Measurements from ENCODE around the gene RPL36.

The RPL36 gene

GRCh38 chr19:5661483-5661882, 28.6 kb upstream of the RPL36 start:
- Histone ChIP-seq H3K36me3 (ENCODE audit: control insufficient read depth, low read depth, low read length) (peaks cover 83% of the 10 kb centered on the region), H3K9ac (ENCODE audit: low read length) (no peak overlapping the region), H3K4me3 (ENCODE audit: low read length) (no peak overlapping the region), H3K27me3 (ENCODE audit: control insufficient read depth, insufficient read depth, low read length) (no peaks in the 10 kb centered on the region), H3K4me1 (ENCODE audit: control insufficient read depth, low read depth, low read length) (no peaks in the 10 kb centered on the region), H3K9me3 (ENCODE audit: control insufficient read depth, low read depth, low read length) (no peaks in the 10 kb centered on the region), H3K27ac (ENCODE audit: low read length) (no peak overlapping the region)

GRCh38 chr19:5663904-5664303, 26.2 kb upstream of the RPL36 start:
- H3K4me3 ChIP-seq (ENCODE audit: low read length): no peak overlapping the region
- H3K27me3 ChIP-seq (ENCODE audit: control insufficient read depth, insufficient read depth, low read length): no peaks in the 10 kb centered on the region
- no peaks in the 10 kb centered on the region for H3K4me1 ChIP-seq (ENCODE audit: control insufficient read depth, low read depth, low read length)
- H3K9ac ChIP-seq (ENCODE audit: low read length): no peak overlapping the region
- no peaks in the 10 kb centered on the region for H3K9me3 ChIP-seq (ENCODE audit: control insufficient read depth, low read depth, low read length)
- H3K36me3 ChIP-seq (ENCODE audit: control insufficient read depth, low read depth, low read length): peaks cover 85% of the 10 kb centered on the region
- H3K27ac ChIP-seq (ENCODE audit: low read length): no peak overlapping the region

- peaks cover 87% of the 10 kb centered on the region for H3K36me3 ChIP-seq (ENCODE audit: control insufficient read depth, low read depth, low read length)
- H3K4me3 ChIP-seq (ENCODE audit: low read length): no peak overlapping the region
- H3K27me3 ChIP-seq (ENCODE audit: control insufficient read depth, insufficient read depth, low read length): no peaks in the 10 kb centered on the region
- no peaks in the 10 kb centered on the region for H3K4me1 ChIP-seq (ENCODE audit: control insufficient read depth, low read depth, low read length)
- no peaks in the 10 kb centered on the region for H3K9me3 ChIP-seq (ENCODE audit: control insufficient read depth, low read depth, low read length)
- H3K9ac ChIP-seq (ENCODE audit: low read length): no peak overlapping the region
- H3K27ac ChIP-seq (ENCODE audit: low read length): no peak overlapping the region
Measured at GRCh38 chr19:5664515-5664914, 25.6 kb upstream of the RPL36 start.

- H3K36me3 ChIP-seq (ENCODE audit: control insufficient read depth, low read depth, low read length): peaks cover 81% of the 10 kb centered on the region
- no peak overlapping the region for H3K27ac ChIP-seq (ENCODE audit: low read length)
Measured at GRCh38 chr19:5665781-5666513, 24.1 kb upstream of the RPL36 start.

GRCh38 chr19:5666921-5667610, 23.0 kb upstream of the RPL36 start:
- H3K9me3 ChIP-seq (ENCODE audit: control insufficient read depth, low read depth, low read length): no peaks in the 10 kb centered on the region
- no peaks in the 10 kb centered on the region for H3K27me3 ChIP-seq (ENCODE audit: control insufficient read depth, insufficient read depth, low read length)
- no peaks in the 10 kb centered on the region for H3K4me1 ChIP-seq (ENCODE audit: control insufficient read depth, low read depth, low read length)
- H3K36me3 ChIP-seq (ENCODE audit: control insufficient read depth, low read depth, low read length): peaks cover 70% of the 10 kb centered on the region
- no peak overlapping the region for H3K4me3 ChIP-seq (ENCODE audit: low read length)
- no peak overlapping the region for H3K9ac ChIP-seq (ENCODE audit: low read length)
- H3K27ac ChIP-seq (ENCODE audit: low read length): no peak overlapping the region

More at GRCh38 chr19:5665781-5666513, 24.1 kb upstream of the RPL36 start:
- no peaks in the 10 kb centered on the region for H3K27me3 ChIP-seq (ENCODE audit: control insufficient read depth, insufficient read depth, low read length)
- no peak overlapping the region for H3K9ac ChIP-seq (ENCODE audit: low read length)
- no peaks in the 10 kb centered on the region for H3K9me3 ChIP-seq (ENCODE audit: control insufficient read depth, low read depth, low read length)
- H3K4me1 ChIP-seq (ENCODE audit: control insufficient read depth, low read depth, low read length): no peaks in the 10 kb centered on the region
- no peak overlapping the region for H3K4me3 ChIP-seq (ENCODE audit: low read length)

GRCh38 chr19:5667751-5668271, 22.3 kb upstream of the RPL36 start:
- no peaks in the 10 kb centered on the region for H3K27me3 ChIP-seq (ENCODE audit: control insufficient read depth, insufficient read depth, low read length)
- no peaks in the 10 kb centered on the region for H3K4me1 ChIP-seq (ENCODE audit: control insufficient read depth, low read depth, low read length)
- H3K27ac ChIP-seq (ENCODE audit: low read length): no peak overlapping the region
- H3K9ac ChIP-seq (ENCODE audit: low read length): no peak overlapping the region
- no peaks in the 10 kb centered on the region for H3K9me3 ChIP-seq (ENCODE audit: control insufficient read depth, low read depth, low read length)
- H3K36me3 ChIP-seq (ENCODE audit: control insufficient read depth, low read depth, low read length): peaks cover 67% of the 10 kb centered on the region
- H3K4me3 ChIP-seq (ENCODE audit: low read length): no peak overlapping the region

- H3K9ac ChIP-seq (ENCODE audit: low read length): no peak overlapping the region
- no peaks in the 10 kb centered on the region for H3K4me1 ChIP-seq (ENCODE audit: control insufficient read depth, low read depth, low read length)
- no peaks in the 10 kb centered on the region for H3K9me3 ChIP-seq (ENCODE audit: control insufficient read depth, low read depth, low read length)
- no peak overlapping the region for H3K27ac ChIP-seq (ENCODE audit: low read length)
- peaks cover 54% of the 10 kb centered on the region for H3K36me3 ChIP-seq (ENCODE audit: control insufficient read depth, low read depth, low read length)
- no peaks in the 10 kb centered on the region for H3K27me3 ChIP-seq (ENCODE audit: control insufficient read depth, insufficient read depth, low read length)
- no peak overlapping the region for H3K4me3 ChIP-seq (ENCODE audit: low read length)
Measured at GRCh38 chr19:5669212-5669611, 20.9 kb upstream of the RPL36 start.

GRCh38 chr19:5671600-5671999, 18.5 kb upstream of the RPL36 start:
- H3K4me1 ChIP-seq (ENCODE audit: control insufficient read depth, low read depth, low read length): no peaks in the 10 kb centered on the region
- no peak overlapping the region for H3K4me3 ChIP-seq (ENCODE audit: low read length)
- peaks cover 30% of the 10 kb centered on the region for H3K36me3 ChIP-seq (ENCODE audit: control insufficient read depth, low read depth, low read length)
- H3K9ac ChIP-seq (ENCODE audit: low read length): no peak overlapping the region
- H3K9me3 ChIP-seq (ENCODE audit: control insufficient read depth, low read depth, low read length): no peaks in the 10 kb centered on the region
- no peak overlapping the region for H3K27ac ChIP-seq (ENCODE audit: low read length)
- H3K27me3 ChIP-seq (ENCODE audit: control insufficient read depth, insufficient read depth, low read length): no peaks in the 10 kb centered on the region

- Histone ChIP-seq H3K27me3 (ENCODE audit: control insufficient read depth, insufficient read depth, low read length) (no peaks in the 10 kb centered on the region), H3K4me1 (ENCODE audit: control insufficient read depth, low read depth, low read length) (no peaks in the 10 kb centered on the region), H3K9ac (ENCODE audit: low read length) (no peak overlapping the region), H3K9me3 (ENCODE audit: control insufficient read depth, low read depth, low read length) (no peaks in the 10 kb centered on the region), H3K27ac (ENCODE audit: low read length) (no peak overlapping the region), H3K36me3 (ENCODE audit: control insufficient read depth, low read depth, low read length) (peaks cover 18% of the 10 kb centered on the region), H3K4me3 (ENCODE audit: low read length) (no peak overlapping the region)
Measured at GRCh38 chr19:5672708-5673459, 17.2 kb upstream of the RPL36 start.

GRCh38 chr19:5673752-5674151, 16.3 kb upstream of the RPL36 start:
- Histone ChIP-seq H3K4me1 (ENCODE audit: control insufficient read depth, low read depth, low read length) (no peaks in the 10 kb centered on the region), H3K9me3 (ENCODE audit: control insufficient read depth, low read depth, low read length) (no peaks in the 10 kb centered on the region), H3K27me3 (ENCODE audit: control insufficient read depth, insufficient read depth, low read length) (no peaks in the 10 kb centered on the region), H3K27ac (ENCODE audit: low read length) (no peak overlapping the region), H3K9ac (ENCODE audit: low read length) (no peak overlapping the region), H3K36me3 (ENCODE audit: control insufficient read depth, low read depth, low read length) (peaks cover 12% of the 10 kb centered on the region), H3K4me3 (ENCODE audit: low read length) (no peak overlapping the region)

GRCh38 chr19:5674714-5675113, 15.4 kb upstream of the RPL36 start:
- Histone ChIP-seq H3K9me3 (ENCODE audit: control insufficient read depth, low read depth, low read length) (no peaks in the 10 kb centered on the region), H3K36me3 (ENCODE audit: control insufficient read depth, low read depth, low read length) (peaks cover 4% of the 10 kb centered on the region), H3K4me1 (ENCODE audit: control insufficient read depth, low read depth, low read length) (no peaks in the 10 kb centered on the region), H3K27me3 (ENCODE audit: control insufficient read depth, insufficient read depth, low read length) (no peaks in the 10 kb centered on the region), H3K4me3 (ENCODE audit: low read length) (no peak overlapping the region), H3K27ac (ENCODE audit: low read length) (no peak overlapping the region), H3K9ac (ENCODE audit: low read length) (no peak overlapping the region)

All from iPS-18a (cell line).